GM20000 (cell line): ENCODE data around the gene RSPH10B.
"Not testable (repeated sequence)": the region's sequence is repeated elsewhere in the genome, so short reads cannot be mapped to it uniquely, and the experiment has no call there.

Source experiments
- DNase-seq: peaks from one replicate; pipeline ENCODE4 v3.0.0; 2012; ENCODE audit warnings: low spot score
- CTCF ChIP-seq: IDR thresholded peaks from 2 replicates; pipeline ENCODE4 v1.5.1; 2012; ENCODE audit warnings: mild to moderate bottlenecking, control low read depth; ENCODE audit errors: extremely low read depth, missing control alignments

RSPH10B gene

GRCh38 chr7:6007386-6007785, 36.9 kb upstream of the RSPH10B start:
- TF ChIP-seq CTCF: no peak
- DNase-seq: no peak

GRCh38 chr7:5997210-5997808, 26.8 kb upstream of the RSPH10B start:
- peak; percentile 48 for DNase-seq

GRCh38 chr7:5987061-5987460, 16.6 kb upstream of the RSPH10B start:
- not testable (repeated sequence) for DNase-seq

More at GRCh38 chr7:5997210-5997808, 26.8 kb upstream of the RSPH10B start:
- TF ChIP-seq CTCF: peak; percentile 29

GRCh38 chr7:5979680-5980314, 9.3 kb upstream of the RSPH10B start:
- not testable (repeated sequence) for DNase-seq

GRCh38 chr7:5973580-5973979, 3.1 kb upstream of the RSPH10B start:
- not testable (repeated sequence) for DNase-seq

GRCh38 chr7:5963810-5964209, 6.7 kb downstream of the RSPH10B start:
- DNase-seq: not testable (repeated sequence)

- DNase-seq: not testable (repeated sequence)
Observed at GRCh38 chr7:5963205-5963604, 7.3 kb downstream of the RSPH10B start.

- not testable (repeated sequence) for DNase-seq
Observed at GRCh38 chr7:5934945-5935450, 35.5 kb downstream of the RSPH10B start.

GRCh38 chr7:5931905-5932644, 38.4 kb downstream of the RSPH10B start:
- not testable (repeated sequence) for DNase-seq

GRCh38 chr7:5931250-5931649, 39.2 kb downstream of the RSPH10B start:
- not testable (repeated sequence) for DNase-seq

GRCh38 chr7:5930290-5930689, 40.2 kb downstream of the RSPH10B start:
- DNase-seq: not testable (repeated sequence)

- DNase-seq: not testable (repeated sequence)
Observed at GRCh38 chr7:5926263-5926870, 44.1 kb downstream of the RSPH10B start.

- not testable (repeated sequence) for DNase-seq
Observed at GRCh38 chr7:5924630-5925029, 45.9 kb downstream of the RSPH10B start.

GRCh38 chr7:5924180-5924579, 46.3 kb downstream of the RSPH10B start:
- DNase-seq: not testable (repeated sequence)

- DNase-seq: not testable (repeated sequence)
Observed at GRCh38 chr7:5916529-5916928, 54.0 kb downstream of the RSPH10B start.

- DNase-seq: not testable (repeated sequence)
Observed at GRCh38 chr7:5908835-5909234, 61.7 kb downstream of the RSPH10B start.

GRCh38 chr7:5904726-5905125, 65.8 kb downstream of the RSPH10B start:
- not testable (repeated sequence) for DNase-seq

- not testable (repeated sequence) for DNase-seq
Observed at GRCh38 chr7:5903002-5903401, 67.5 kb downstream of the RSPH10B start.
